Erythroblast (primary cell): ENCODE data around the gene FBXL17.

Experiments used
- DNase-seq, 2 experiments: peaks; one replicate each; lab custom pipeline; 2025; lab: John Stamatoyannopoulos, UW
- GATA1 ChIP-seq: IDR thresholded peaks from 2 replicates; pipeline ENCODE4 v1.6.1; 2011; ENCODE audit warnings: low read depth, mild to moderate bottlenecking, control low read depth, low read length, moderate library complexity
- POLR2A ChIP-seq: IDR thresholded peaks from 2 replicates; pipeline ENCODE4 v1.6.1; 2011; ENCODE audit warnings: mild to moderate bottlenecking, low read length

The FBXL17 gene

GRCh38 chr5:107915176-107915812, 466.6 kb downstream of the FBXL17 start:
- DNase-seq = no peak
- no peak for TF ChIP-seq POLR2A
- TF ChIP-seq GATA1 = no peak

GRCh38 chr5:107913494-107913893, 468.4 kb downstream of the FBXL17 start:
- DNase-seq = no peak
- TF ChIP-seq POLR2A = no peak
- no peak for TF ChIP-seq GATA1

GRCh38 chr5:107900721-107901120, 481.2 kb downstream of the FBXL17 start:
- no peak for DNase-seq
- no peak for TF ChIP-seq GATA1
- TF ChIP-seq POLR2A = no peak

- TF ChIP-seq GATA1 (no peak), POLR2A (no peak)
- DNase-seq = no peak
These were observed 487.5 kb downstream of the FBXL17 start for GRCh38 chr5:107894361-107894760.

GRCh38 chr5:107893642-107894041, 488.3 kb downstream of the FBXL17 start:
- no peak for DNase-seq
- TF ChIP-seq GATA1 = no peak
- TF ChIP-seq POLR2A = no peak

GRCh38 chr5:107889387-107889786, 492.5 kb downstream of the FBXL17 start:
- DNase-seq = no peak
- TF ChIP-seq GATA1 (no peak), POLR2A (no peak)

GRCh38 chr5:107888541-107888940, 493.4 kb downstream of the FBXL17 start:
- TF ChIP-seq POLR2A (no peak), GATA1 (no peak)
- no peak for DNase-seq

- TF ChIP-seq POLR2A = no peak
- TF ChIP-seq GATA1 = no peak
- no peak for DNase-seq
These were observed 494.5 kb downstream of the FBXL17 start for GRCh38 chr5:107887166-107887943.

- TF ChIP-seq POLR2A = no peak
- TF ChIP-seq GATA1 = no peak
- DNase-seq = no peak
These were observed 496.3 kb downstream of the FBXL17 start for GRCh38 chr5:107885601-107886000.

GRCh38 chr5:107884871-107885270, 497.0 kb downstream of the FBXL17 start:
- TF ChIP-seq POLR2A = no peak
- TF ChIP-seq GATA1 = no peak

GRCh38 chr5:107878661-107879060, 503.2 kb downstream of the FBXL17 start:
- DNase-seq = no peak
- TF ChIP-seq GATA1 (no peak), POLR2A (no peak)

More at GRCh38 chr5:107884871-107885270, 497.0 kb downstream of the FBXL17 start:
- no peak for DNase-seq

- no peak for TF ChIP-seq GATA1
- no peak for TF ChIP-seq POLR2A
- no peak for DNase-seq
These were observed 505.0 kb downstream of the FBXL17 start for GRCh38 chr5:107876906-107877305.

GRCh38 chr5:107876261-107876660, 505.6 kb downstream of the FBXL17 start:
- DNase-seq = no peak
- TF ChIP-seq POLR2A (no peak), GATA1 (no peak)

- TF ChIP-seq POLR2A = no peak
- TF ChIP-seq GATA1 = no peak
- DNase-seq = no peak
These were observed 506.1 kb downstream of the FBXL17 start for GRCh38 chr5:107875833-107876232.
